ENCODE measurements around the gene HELZ.
A peak's percentile ranks its signal among the peaks of the same experiment; 100 is the strongest.
"Not testable (repeated sequence)": the region's sequence is repeated elsewhere in the genome, so short reads cannot be mapped to it uniquely, and the experiment has no call there.

The HELZ gene

GRCh38 chr17:67139784-67140665 is 105.0 kb downstream of the HELZ start:
- no peak for DNase-seq

- DNase-seq = no peak
Observed at GRCh38 chr17:67139289-67139688, 105.7 kb downstream of the HELZ start.

- no peak for DNase-seq
Observed at GRCh38 chr17:67138392-67138791, 106.6 kb downstream of the HELZ start.

- no peak for DNase-seq
Observed at GRCh38 chr17:67137860-67138259, 107.1 kb downstream of the HELZ start.

- no peak for DNase-seq
Observed at GRCh38 chr17:67137026-67137370, 108.0 kb downstream of the HELZ start.

GRCh38 chr17:67136191-67137025 is 108.6 kb downstream of the HELZ start:
- no peak for DNase-seq

- no peak for DNase-seq
Observed at GRCh38 chr17:67133161-67133560, 111.8 kb downstream of the HELZ start.

- DNase-seq = peak; percentile 69
Observed at GRCh38 chr17:67132366-67132765, 112.6 kb downstream of the HELZ start.

- DNase-seq = no peak
Observed at GRCh38 chr17:67130768-67131167, 114.2 kb downstream of the HELZ start.

- no peak for DNase-seq
Observed at GRCh38 chr17:67129283-67129682, 115.7 kb downstream of the HELZ start.

GRCh38 chr17:67128700-67129099 is 116.3 kb downstream of the HELZ start:
- no peak for DNase-seq

- DNase-seq = no peak
Observed at GRCh38 chr17:67127925-67128324, 117.1 kb downstream of the HELZ start.

- no peak for DNase-seq
Observed at GRCh38 chr17:67126983-67127382, 118.0 kb downstream of the HELZ start.

- DNase-seq = not testable (repeated sequence)
Observed at GRCh38 chr17:67126543-67126942, 118.5 kb downstream of the HELZ start.

- DNase-seq = no peak
Observed at GRCh38 chr17:67125924-67126323, 119.1 kb downstream of the HELZ start.

GRCh38 chr17:67125417-67125816 is 119.6 kb downstream of the HELZ start:
- DNase-seq = no peak

- no peak for DNase-seq
Observed at GRCh38 chr17:67124450-67125148, 120.4 kb downstream of the HELZ start.

- DNase-seq = no peak
Observed at GRCh38 chr17:67123699-67124098, 121.3 kb downstream of the HELZ start.

GRCh38 chr17:67121316-67121891 is 123.6 kb downstream of the HELZ start:
- DNase-seq = no peak

GRCh38 chr17:67119102-67119501 is 125.9 kb downstream of the HELZ start:
- DNase-seq = no peak

- DNase-seq = no peak
Observed at GRCh38 chr17:67116045-67116575, 128.9 kb downstream of the HELZ start.

GRCh38 chr17:67115401-67115800 is 129.6 kb downstream of the HELZ start:
- DNase-seq = no peak

GRCh38 chr17:67113486-67113885 is 131.5 kb downstream of the HELZ start:
- no peak for DNase-seq

Measured in DMS153 (cell line).